ENCODE results near the gene BAK1. TPM values are rescaled to one million over a fixed set of nuclear protein-coding genes. Genes with fewer than 3 reads are reported as not detected.

BAK1 gene
- total RNA-seq, 1 experiment from 2014 or later: 23.7 TPM

DNA sequence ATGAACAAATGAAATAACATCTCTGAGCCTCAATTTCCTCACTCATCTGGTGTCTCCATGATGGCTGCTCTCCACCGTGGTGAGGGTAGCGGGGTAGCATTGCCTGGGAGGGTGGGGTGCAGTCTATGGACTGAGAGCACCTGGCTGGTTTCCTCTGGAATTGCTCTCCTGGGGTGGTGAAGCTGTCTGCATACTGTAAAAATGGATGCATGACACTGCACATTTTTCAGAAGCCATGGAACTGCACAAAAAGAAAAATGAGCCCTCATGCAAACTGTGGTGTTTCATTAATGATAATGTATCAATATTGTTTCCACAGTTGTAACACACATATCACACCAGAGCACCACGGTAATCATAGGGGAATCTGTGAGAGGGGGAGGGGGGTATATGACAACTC lies 28.9 kb upstream of the BAK1 start:
- CTCF ChIA-PET: no interaction called here
- no peaks in the 10 kb centered on the region for H3K27me3 ChIP-seq (ENCODE audit: low read length)
- DNase-seq (no peak), ATAC-seq (no peak)
- H3F3A ChIP-seq (ENCODE audit: low read length, unreplicated experiment): no peaks in the 10 kb centered on the region
- no peak for TF ChIP-seq CTCF (conservative IDR thresholded peaks at IDR 0.05; ENCODE audit: low read depth, low read length)
- TF ChIP-seq EZH2 (IDR thresholded peaks at IDR 0.05; ENCODE audit: low read length, unreplicated experiment): no peak
- no peak for TF ChIP-seq EZH2phosphoT487 (IDR thresholded peaks at IDR 0.05; ENCODE audit: borderline replicate concordance, low read length)
- intact Hi-C loops (cut with micrococcal nuclease): no loop called here
- H3K4me1 ChIP-seq (ENCODE audit: insufficient read depth, low read length): peaks cover 20% of the 10 kb centered on the region
- no peaks in the 10 kb centered on the region for H3K79me2 ChIP-seq (ENCODE audit: low read length)
- no peaks in the 10 kb centered on the region for H3K9me2 ChIP-seq (replicated peaks; ENCODE audit: low read length)
- peak overlapping the region; percentile 38 for H3K27ac ChIP-seq (ENCODE audit: low read length)
- no TSS peak for BruUV-seq (replicated peaks)
- no peaks in the 10 kb centered on the region for H3K36me3 ChIP-seq (ENCODE audit: low read depth, low read length)
- H2AFZ ChIP-seq (ENCODE audit: low read length): peak overlapping the region; percentile 48
- H3K9me3 ChIP-seq (ENCODE audit: low read length): no peaks in the 10 kb centered on the region
- H4K20me1 ChIP-seq (ENCODE audit: low read length): no peaks in the 10 kb centered on the region
- H3K9ac ChIP-seq (ENCODE audit: low read length): 0 out of 2 replicates have a peak overlapping the region, but pooled peaks have one; percentile 9
- H3K4me2 ChIP-seq (ENCODE audit: low read length): peak overlapping the region; percentile 22; the same call in 1 of the 2 replicates
- H3K4me3 ChIP-seq (ENCODE audit: low read length): no peak overlapping the region
- POLR2A ChIA-PET (ENCODE audit: unreplicated experiment): no interaction called here

DNA sequence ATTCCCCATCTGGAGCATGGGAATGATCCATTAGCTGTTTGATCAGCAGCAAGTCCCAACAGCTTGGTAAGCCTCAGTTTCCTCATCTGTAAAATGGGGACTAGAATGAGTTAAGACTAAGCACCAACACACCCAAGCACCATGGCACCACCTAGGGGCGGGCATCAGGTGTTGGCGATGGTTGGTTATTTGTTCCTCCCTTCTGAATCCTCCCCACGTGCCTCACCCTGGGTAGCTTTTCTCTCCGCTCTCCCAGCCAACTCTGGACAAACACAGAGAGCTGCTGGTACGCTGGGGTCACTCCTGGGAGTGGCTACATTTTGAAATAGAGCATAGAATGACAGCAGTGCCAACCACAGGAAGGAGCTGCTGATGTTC lies 27.7 kb upstream of the BAK1 start:
- Histone ChIP-seq H3K9ac (ENCODE audit: low read length) (no peak overlapping the region), H3K4me1 (ENCODE audit: insufficient read depth, low read length) (peaks cover 13% of the 10 kb centered on the region), H3K27ac (ENCODE audit: low read length) (no peak overlapping the region), H3K27me3 (ENCODE audit: low read length) (no peaks in the 10 kb centered on the region), H3K4me2 (ENCODE audit: low read length) (no peak overlapping the region), H4K20me1 (ENCODE audit: low read length) (no peaks in the 10 kb centered on the region), H3F3A (ENCODE audit: low read length, unreplicated experiment) (no peaks in the 10 kb centered on the region), H3K9me3 (ENCODE audit: low read length) (no peaks in the 10 kb centered on the region), H3K79me2 (ENCODE audit: low read length) (no peaks in the 10 kb centered on the region), H3K36me3 (ENCODE audit: low read depth, low read length) (no peaks in the 10 kb centered on the region), H3K9me2 (replicated peaks; ENCODE audit: low read length) (no peaks in the 10 kb centered on the region), H2AFZ (ENCODE audit: low read length) (no peak overlapping the region), H3K4me3 (ENCODE audit: low read length) (no peak overlapping the region)
- intact Hi-C loops (cut with micrococcal nuclease): no loop called here
- CTCF ChIA-PET: interaction anchor here (0.5 to 0.9 kb wide), 4 partner anchors 12 to 62 kb away, joined by 3 to 8 read pairs (median 4); no protein-coding TSS in a partner anchor
- ATAC-seq (no peak), DNase-seq (peak; percentile 33)
- TF ChIP-seq EZH2 (IDR thresholded peaks at IDR 0.05; ENCODE audit: low read length, unreplicated experiment) (no peak), CTCF (conservative IDR thresholded peaks at IDR 0.05; ENCODE audit: low read depth, low read length) (peak; percentile 59)
- POLR2A ChIA-PET (ENCODE audit: unreplicated experiment): no interaction called here
- BruUV-seq (replicated peaks): no TSS peak

DNA sequence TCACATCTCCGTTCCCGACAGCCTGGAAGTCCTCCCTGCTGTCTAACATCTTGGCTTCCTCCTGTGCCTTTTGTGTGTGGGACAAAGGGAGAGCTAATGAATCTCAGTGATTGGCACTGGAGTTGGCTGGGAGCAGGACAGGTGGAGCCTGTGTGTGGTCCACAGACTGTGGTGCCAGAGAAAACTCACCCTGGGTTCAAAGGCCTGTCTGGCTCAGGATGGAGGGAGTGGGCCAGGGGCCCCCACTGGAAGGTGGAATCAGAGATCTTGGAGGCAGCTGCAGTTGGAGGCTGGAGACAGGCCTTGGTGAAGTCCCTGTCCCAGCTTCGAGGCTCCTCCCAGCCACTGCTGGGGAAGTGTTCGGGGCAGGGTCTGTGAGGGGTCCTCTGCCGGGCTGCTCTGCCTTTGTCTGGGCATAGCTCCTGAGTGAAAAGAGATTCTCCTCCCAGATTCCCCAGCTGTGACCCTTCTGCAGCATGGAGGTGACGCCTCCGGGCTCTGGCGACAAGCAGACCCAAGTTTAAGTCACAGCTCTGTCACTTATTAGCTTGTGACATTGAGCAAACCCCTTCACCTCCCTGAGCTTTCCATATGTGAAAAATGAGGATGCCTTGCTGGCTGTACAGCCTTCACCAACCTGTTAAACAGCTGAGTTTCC lies 27.2 kb upstream of the BAK1 start:
- ATAC-seq (no peak), DNase-seq (no peak)
- no peak for TF ChIP-seq EZH2 (IDR thresholded peaks at IDR 0.05; ENCODE audit: low read length, unreplicated experiment)
- TF ChIP-seq EZH2phosphoT487 (IDR thresholded peaks at IDR 0.05; ENCODE audit: borderline replicate concordance, low read length): no peak
- TF ChIP-seq CTCF (conservative IDR thresholded peaks at IDR 0.05; ENCODE audit: low read depth, low read length): no peak
- Histone ChIP-seq H3K9ac (ENCODE audit: low read length) (no peak overlapping the region), H3K27ac (ENCODE audit: low read length) (no peak overlapping the region), H3K4me3 (ENCODE audit: low read length) (no peak overlapping the region), H3K4me1 (ENCODE audit: insufficient read depth, low read length) (peaks cover 13% of the 10 kb centered on the region), H3K9me3 (ENCODE audit: low read length) (no peaks in the 10 kb centered on the region), H3K27me3 (ENCODE audit: low read length) (no peaks in the 10 kb centered on the region), H3K4me2 (ENCODE audit: low read length) (no peak overlapping the region), H3K79me2 (ENCODE audit: low read length) (no peaks in the 10 kb centered on the region), H2AFZ (ENCODE audit: low read length) (no peak overlapping the region), H4K20me1 (ENCODE audit: low read length) (no peaks in the 10 kb centered on the region), H3F3A (ENCODE audit: low read length, unreplicated experiment) (no peaks in the 10 kb centered on the region), H3K9me2 (replicated peaks; ENCODE audit: low read length) (no peaks in the 10 kb centered on the region), H3K36me3 (ENCODE audit: low read depth, low read length) (no peaks in the 10 kb centered on the region)
- CTCF ChIA-PET: interaction anchor here (0.5 to 0.9 kb wide), 2 partner anchors 17 to 26 kb away, joined by 5 read pairs; no protein-coding TSS in a partner anchor
- no TSS peak for BruUV-seq (replicated peaks)
- intact Hi-C loops (cut with micrococcal nuclease): no loop called here
- POLR2A ChIA-PET (ENCODE audit: unreplicated experiment): interaction anchor here (0.5 kb wide), 1 partner anchor 1879 kb away, joined by 3 read pairs; no protein-coding TSS in a partner anchor

Measured in PC-3 (cell line).